Panc1 (cell line): ENCODE data around the gene RBL1. TPM values are rescaled to one million over a fixed set of nuclear protein-coding genes. Genes with fewer than 3 reads are reported as not detected.

Experiments
- ATAC-seq: fragments of 200-7000 bp; cut with Tn5 transposase; 2 replicates; pipeline ENCODE4 v1.9.1; 2020; ENCODE audit warnings: mild to moderate bottlenecking, moderate library complexity
- BruUV-seq: library from RNA; stranded (reverse); fragments of 400-500 nt; replicated peaks from 2 replicates; lab custom pipeline; 2021; lab: Mats Ljungman, UMichigan
- CTCF ChIA-PET: fragments of 300-600 bp; sonication (Branson Sonifier 250); formaldehyde crosslinking; loops from one replicate; lab custom pipeline; 2022; ENCODE audit warnings: antibody characterized with exemption; lab: Charles Lee
- POLR2A ChIA-PET: fragments of 300-600 bp; sonication (Branson Sonifier 250); formaldehyde crosslinking; loops from one replicate; lab custom pipeline; 2022; ENCODE audit warnings: antibody characterized with exemption; lab: Charles Lee
- DNase-seq: peaks from one replicate; pipeline ENCODE4 v3.0.0-alpha.2; 2010; ENCODE audit warnings: low read depth, low spot score
- H3K27ac ChIP-seq: 2 replicates; pipeline ENCODE4 v1.5.1; 2011; ENCODE audit warnings: mild to moderate bottlenecking, low read length, inconsistent platforms
- H3K27me3 ChIP-seq: fragments of 200-500 bp; sonication (Bioruptor generic); 2 replicates; pipeline ENCODE4 v1.6.0; 2014; ENCODE audit warnings: low read length, inconsistent platforms; ENCODE audit not compliant: control insufficient read depth, insufficient read depth
- H3K36me3 ChIP-seq: fragments of 200-500 bp; sonication (Bioruptor generic); 2 replicates; pipeline ENCODE4 v1.5.1; 2014; ENCODE audit warnings: inconsistent platforms, mild to moderate bottlenecking, low read length, moderate library complexity; ENCODE audit not compliant: control insufficient read depth, insufficient read depth
- H3K4me1 ChIP-seq: 2 replicates; pipeline ENCODE4 v1.5.1; 2011; ENCODE audit warnings: inconsistent platforms, mild to moderate bottlenecking, low read length, moderate library complexity; ENCODE audit not compliant: control insufficient read depth, insufficient read depth
- H3K4me3 ChIP-seq, 2 experiments: 2 replicates each; pipeline ENCODE4 v1.5.1; 2011 to 2012; ENCODE audit warnings: low read depth in 2 of 2, low read length in 2 of 2, mild to moderate bottlenecking in 2 of 2, inconsistent platforms in 1 of 2, moderate library complexity in 1 of 2
- H3K9me3 ChIP-seq: fragments of 200-500 bp; sonication (Bioruptor generic); 2 replicates; pipeline ENCODE4 v1.5.1; 2014; ENCODE audit warnings: low read depth, mild to moderate bottlenecking, inconsistent platforms, low read length, moderate library complexity; ENCODE audit not compliant: control insufficient read depth, insufficient read depth
- POLR2AphosphoS5 ChIP-seq: IDR thresholded peaks from 2 replicates; pipeline ENCODE4 v1.6.1; 2012; ENCODE audit warnings: mild to moderate bottlenecking, low read depth, low read length, moderate library complexity
- SIN3A ChIP-seq: IDR thresholded peaks from 2 replicates; pipeline ENCODE4 v1.6.1; 2012; ENCODE audit warnings: low read depth, mild to moderate bottlenecking, low read length, moderate library complexity, borderline replicate concordance; ENCODE audit not compliant: insufficient read depth
- TCF7L2 ChIP-seq: IDR thresholded peaks from 2 replicates; pipeline ENCODE4 v1.6.1; 2011; ENCODE audit warnings: mild to moderate bottlenecking, low read depth, low read length, inconsistent platforms
- in situ Hi-C: cut with HindIII; loops from 2 replicates; pipeline ENCODE4 v1.10.0; 2016; ENCODE audit warnings: low sequenced_read_pairs, low pct_unique_long_range_greater_than_20kb
- intact Hi-C: fragments of 100-400 bp; cut with micrococcal nuclease; formaldehyde crosslinking; loops from one replicate; pipeline ENCODE4 v1.10.0; 2022; ENCODE audit not compliant: unreplicated experiment
- total RNA-seq: library from RNA; stranded (reverse); gene quantifications from one replicate; pipeline ENCODE4 v1.2.1, GENCODE V29; 2021; ENCODE audit not compliant: unreplicated experiment
- TF ChIP-seq, protein P1 (sequence below): fragments of 450-650 bp; IDR thresholded peaks from 2 replicates; pipeline ENCODE4 v1.5.1; 2017; ENCODE audit warnings: mild to moderate bottlenecking
- TF ChIP-seq, protein P2 (sequence below), 2 experiments: IDR thresholded peaks; 2 replicates each; pipeline ENCODE4 v1.6.1; 2011 to 2012; ENCODE audit warnings: low read depth in 2 of 2, control low read depth in 1 of 2, low read length in 1 of 2, mild to moderate bottlenecking in 1 of 2, moderate library complexity in 1 of 2; ENCODE audit not compliant: insufficient read depth in 1 of 2

RBL1 gene
- total RNA-seq, 1 experiment from 2014 or later = 14.0 TPM

DNA sequence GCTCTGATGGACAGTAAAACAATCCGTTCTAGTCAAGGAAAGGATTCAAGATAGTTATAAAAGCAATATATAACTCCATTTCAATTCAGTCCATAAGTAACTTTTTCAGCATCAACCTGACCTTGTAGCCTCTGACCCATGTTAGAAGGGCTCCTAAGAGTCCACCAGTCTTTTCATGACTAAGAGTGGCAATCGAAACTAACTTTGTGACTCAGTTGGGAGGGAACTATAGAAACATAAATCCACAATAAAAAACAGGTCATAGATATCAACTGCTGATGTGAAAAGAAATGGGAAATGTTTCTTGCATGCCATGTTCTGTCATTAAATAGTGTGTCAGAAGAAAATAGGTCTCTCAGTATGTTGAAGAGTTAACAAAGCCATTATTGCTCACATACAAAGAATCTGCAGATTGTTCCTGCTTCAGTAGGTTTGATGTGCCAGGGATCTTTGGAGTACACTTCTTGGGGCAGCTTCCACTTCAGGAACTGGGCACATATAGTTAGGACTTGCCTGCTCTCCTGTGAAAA is 16.2 kb upstream of the RBL1 start:
- ATAC-seq (no peak), DNase-seq (no peak)
- Histone ChIP-seq H3K4me3 (no peak overlapping the region), H3K27ac (no peak overlapping the region), H3K4me1 (no peaks in the 10 kb centered on the region), H3K9me3 (no peaks in the 10 kb centered on the region), H3K36me3 (no peaks in the 10 kb centered on the region), H3K27me3 (no peaks in the 10 kb centered on the region)
- no TSS peak for BruUV-seq
- POLR2A ChIA-PET = no interaction called here
- TF ChIP-seq SIN3A (no peak), TCF7L2 (no peak), POLR2AphosphoS5 (no peak)
- TF ChIP-seq, protein P1, sequence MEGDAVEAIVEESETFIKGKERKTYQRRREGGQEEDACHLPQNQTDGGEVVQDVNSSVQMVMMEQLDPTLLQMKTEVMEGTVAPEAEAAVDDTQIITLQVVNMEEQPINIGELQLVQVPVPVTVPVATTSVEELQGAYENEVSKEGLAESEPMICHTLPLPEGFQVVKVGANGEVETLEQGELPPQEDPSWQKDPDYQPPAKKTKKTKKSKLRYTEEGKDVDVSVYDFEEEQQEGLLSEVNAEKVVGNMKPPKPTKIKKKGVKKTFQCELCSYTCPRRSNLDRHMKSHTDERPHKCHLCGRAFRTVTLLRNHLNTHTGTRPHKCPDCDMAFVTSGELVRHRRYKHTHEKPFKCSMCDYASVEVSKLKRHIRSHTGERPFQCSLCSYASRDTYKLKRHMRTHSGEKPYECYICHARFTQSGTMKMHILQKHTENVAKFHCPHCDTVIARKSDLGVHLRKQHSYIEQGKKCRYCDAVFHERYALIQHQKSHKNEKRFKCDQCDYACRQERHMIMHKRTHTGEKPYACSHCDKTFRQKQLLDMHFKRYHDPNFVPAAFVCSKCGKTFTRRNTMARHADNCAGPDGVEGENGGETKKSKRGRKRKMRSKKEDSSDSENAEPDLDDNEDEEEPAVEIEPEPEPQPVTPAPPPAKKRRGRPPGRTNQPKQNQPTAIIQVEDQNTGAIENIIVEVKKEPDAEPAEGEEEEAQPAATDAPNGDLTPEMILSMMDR = no peak
- TF ChIP-seq, protein P2, sequence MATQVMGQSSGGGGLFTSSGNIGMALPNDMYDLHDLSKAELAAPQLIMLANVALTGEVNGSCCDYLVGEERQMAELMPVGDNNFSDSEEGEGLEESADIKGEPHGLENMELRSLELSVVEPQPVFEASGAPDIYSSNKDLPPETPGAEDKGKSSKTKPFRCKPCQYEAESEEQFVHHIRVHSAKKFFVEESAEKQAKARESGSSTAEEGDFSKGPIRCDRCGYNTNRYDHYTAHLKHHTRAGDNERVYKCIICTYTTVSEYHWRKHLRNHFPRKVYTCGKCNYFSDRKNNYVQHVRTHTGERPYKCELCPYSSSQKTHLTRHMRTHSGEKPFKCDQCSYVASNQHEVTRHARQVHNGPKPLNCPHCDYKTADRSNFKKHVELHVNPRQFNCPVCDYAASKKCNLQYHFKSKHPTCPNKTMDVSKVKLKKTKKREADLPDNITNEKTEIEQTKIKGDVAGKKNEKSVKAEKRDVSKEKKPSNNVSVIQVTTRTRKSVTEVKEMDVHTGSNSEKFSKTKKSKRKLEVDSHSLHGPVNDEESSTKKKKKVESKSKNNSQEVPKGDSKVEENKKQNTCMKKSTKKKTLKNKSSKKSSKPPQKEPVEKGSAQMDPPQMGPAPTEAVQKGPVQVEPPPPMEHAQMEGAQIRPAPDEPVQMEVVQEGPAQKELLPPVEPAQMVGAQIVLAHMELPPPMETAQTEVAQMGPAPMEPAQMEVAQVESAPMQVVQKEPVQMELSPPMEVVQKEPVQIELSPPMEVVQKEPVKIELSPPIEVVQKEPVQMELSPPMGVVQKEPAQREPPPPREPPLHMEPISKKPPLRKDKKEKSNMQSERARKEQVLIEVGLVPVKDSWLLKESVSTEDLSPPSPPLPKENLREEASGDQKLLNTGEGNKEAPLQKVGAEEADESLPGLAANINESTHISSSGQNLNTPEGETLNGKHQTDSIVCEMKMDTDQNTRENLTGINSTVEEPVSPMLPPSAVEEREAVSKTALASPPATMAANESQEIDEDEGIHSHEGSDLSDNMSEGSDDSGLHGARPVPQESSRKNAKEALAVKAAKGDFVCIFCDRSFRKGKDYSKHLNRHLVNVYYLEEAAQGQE (IDR thresholded peaks at IDR 0.05; ENCODE audit: insufficient read depth in 1 of 2, low read depth in 2 of 2, low read length in 1 of 2) = no peak
- CTCF ChIA-PET = no interaction called here
- in situ Hi-C loops = no loop called here
- intact Hi-C loops = no loop called here

DNA sequence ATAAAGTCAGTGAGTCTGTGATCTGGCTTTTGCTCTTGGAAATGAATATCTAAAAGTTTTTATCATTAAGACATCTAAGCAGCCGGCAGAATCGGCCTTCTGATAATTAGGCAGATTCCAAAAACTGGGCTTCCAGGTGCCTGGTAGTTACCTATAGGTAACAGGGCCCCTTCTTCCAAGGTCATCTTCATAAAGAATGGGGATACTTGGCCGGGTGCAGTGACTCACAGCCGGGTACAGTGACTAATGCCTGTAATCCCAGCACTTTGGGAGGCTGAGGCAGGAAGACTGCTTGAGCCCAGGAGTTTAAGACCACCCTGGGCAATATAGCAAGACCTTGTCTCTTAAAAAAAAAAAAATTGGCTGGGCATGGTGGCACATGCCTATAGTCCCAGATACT is 12.9 kb upstream of the RBL1 start:
- no peak for DNase-seq

More for the DNA sequence above, 12.9 kb upstream of the RBL1 start:
- intact Hi-C loops (no loop called here), in situ Hi-C loops (no loop called here)
- BruUV-seq = no TSS peak
- CTCF ChIA-PET = interaction anchor here (0.5 kb wide), 1 partner anchor 47 kb away, joined by 5 read pairs; no protein-coding TSS in a partner anchor
- H3K4me3 ChIP-seq = no peak overlapping the region
- ATAC-seq = no peak
- H3K4me1 ChIP-seq = no peaks in the 10 kb centered on the region
- no peak overlapping the region for H3K27ac ChIP-seq
- POLR2A ChIA-PET = no interaction called here
- no peaks in the 10 kb centered on the region for H3K9me3 ChIP-seq
- H3K27me3 ChIP-seq = no peaks in the 10 kb centered on the region
- H3K36me3 ChIP-seq = no peaks in the 10 kb centered on the region
- TF ChIP-seq SIN3A (no peak), POLR2AphosphoS5 (no peak), TCF7L2 (no peak)
- TF ChIP-seq, protein P1 = no peak
- TF ChIP-seq, protein P2 (IDR thresholded peaks at IDR 0.05; ENCODE audit: insufficient read depth in 1 of 2, low read depth in 2 of 2, low read length in 1 of 2) = no peak
